Measurements from ENCODE around the gene MEIS2.
A peak's percentile ranks its signal among the peaks of the same experiment; 100 is the strongest.

The MEIS2 gene

GRCh38 chr15:36933255-36933990 is 166.9 kb downstream of the MEIS2 start:
- no peak for DNase-seq (ENCODE audit: low spot score)

GRCh38 chr15:36932070-36932469 is 168.3 kb downstream of the MEIS2 start:
- DNase-seq (ENCODE audit: low spot score), result no peak

GRCh38 chr15:36931434-36931833 is 168.9 kb downstream of the MEIS2 start:
- DNase-seq (ENCODE audit: low spot score), result no peak

- no peak for DNase-seq (ENCODE audit: low spot score)
Observed at GRCh38 chr15:36926427-36926825, 173.9 kb downstream of the MEIS2 start.

- DNase-seq (ENCODE audit: low spot score), result no peak
Observed at GRCh38 chr15:36925653-36926426, 174.5 kb downstream of the MEIS2 start.

- DNase-seq (ENCODE audit: low spot score), result no peak
Observed at GRCh38 chr15:36925049-36925448, 175.3 kb downstream of the MEIS2 start.

GRCh38 chr15:36924034-36924433 is 176.3 kb downstream of the MEIS2 start:
- no peak for DNase-seq (ENCODE audit: low spot score)

- DNase-seq (ENCODE audit: low spot score), result no peak
Observed at GRCh38 chr15:36921484-36922091, 178.8 kb downstream of the MEIS2 start.

- DNase-seq (ENCODE audit: low spot score), result no peak
Observed at GRCh38 chr15:36917411-36918267, 182.7 kb downstream of the MEIS2 start.

GRCh38 chr15:36914960-36915808 is 185.2 kb downstream of the MEIS2 start:
- DNase-seq (ENCODE audit: low spot score), result no peak

- DNase-seq (ENCODE audit: low spot score), result no peak
Observed at GRCh38 chr15:36914466-36914865, 185.9 kb downstream of the MEIS2 start.

GRCh38 chr15:36912311-36912712 is 188.0 kb downstream of the MEIS2 start:
- DNase-seq (ENCODE audit: low spot score), result no peak

GRCh38 chr15:36911322-36911944 is 188.9 kb downstream of the MEIS2 start:
- DNase-seq (ENCODE audit: low spot score), result peak; percentile 57

GRCh38 chr15:36908991-36909390 is 191.4 kb downstream of the MEIS2 start:
- DNase-seq (ENCODE audit: low spot score), result no peak

GRCh38 chr15:36907295-36907694 is 193.1 kb downstream of the MEIS2 start:
- DNase-seq (ENCODE audit: low spot score), result no peak

- peak; percentile 7 for DNase-seq (ENCODE audit: low spot score)
Observed at GRCh38 chr15:36905908-36906307, 194.4 kb downstream of the MEIS2 start.

- no peak for DNase-seq (ENCODE audit: low spot score)
Observed at GRCh38 chr15:36904715-36905114, 195.6 kb downstream of the MEIS2 start.

GRCh38 chr15:36903922-36904556 is 196.3 kb downstream of the MEIS2 start:
- peak; percentile 12 for DNase-seq (ENCODE audit: low spot score)

GRCh38 chr15:36903195-36903594 is 197.2 kb downstream of the MEIS2 start:
- no peak for DNase-seq (ENCODE audit: low spot score)

GRCh38 chr15:36901012-36901411 is 199.3 kb downstream of the MEIS2 start:
- no peak for DNase-seq (ENCODE audit: low spot score)
